Kidney tubule cell (primary cell): Measurements from ENCODE around the gene XPO4.
"Not testable (repeated sequence)": the region's sequence is repeated elsewhere in the genome, so short reads cannot be mapped to it uniquely, and the experiment has no call there.

ENCODE experiments used
- DNase-seq: peaks from one replicate; pipeline ENCODE4 v3.0.0-alpha.2; 2018; ENCODE audit warnings: low spot score

Gene XPO4

GRCh38 chr13:20780317-20780716 lies 122.2 kb downstream of the XPO4 start:
- no peak for DNase-seq

- no peak for DNase-seq
Observed at GRCh38 chr13:20779405-20779804, 123.1 kb downstream of the XPO4 start.

GRCh38 chr13:20778311-20778710 lies 124.2 kb downstream of the XPO4 start:
- no peak for DNase-seq

GRCh38 chr13:20776751-20777150 lies 125.8 kb downstream of the XPO4 start:
- no peak for DNase-seq

- DNase-seq, result no peak
Observed at GRCh38 chr13:20775961-20776360, 126.6 kb downstream of the XPO4 start.

GRCh38 chr13:20774746-20775145 lies 127.8 kb downstream of the XPO4 start:
- DNase-seq, result no peak

- DNase-seq, result peak; percentile 93
Observed at GRCh38 chr13:20773194-20774080, 129.1 kb downstream of the XPO4 start, which contains the start of gene EEF1AKMT1. Gene EEF1AKMT1, minus strand, starts transcription at chr13:20773961. Its CDS starts 16,363 bp downstream, at chr13:20757598.

- DNase-seq, result peak; percentile 8
Observed at GRCh38 chr13:20772401-20773131, 130.0 kb downstream of the XPO4 start.

GRCh38 chr13:20769834-20770233 lies 132.7 kb downstream of the XPO4 start:
- DNase-seq, result no peak

GRCh38 chr13:20769091-20769490 lies 133.5 kb downstream of the XPO4 start:
- DNase-seq, result no peak

- no peak for DNase-seq
Observed at GRCh38 chr13:20767309-20767943, 135.1 kb downstream of the XPO4 start.

- DNase-seq, result no peak
Observed at GRCh38 chr13:20760872-20761271, 141.7 kb downstream of the XPO4 start.

- no peak for DNase-seq
Observed at GRCh38 chr13:20754009-20754408, 148.5 kb downstream of the XPO4 start.

- DNase-seq, result no peak
Observed at GRCh38 chr13:20749377-20749776, 153.2 kb downstream of the XPO4 start.

- DNase-seq, result not testable (repeated sequence)
Observed at GRCh38 chr13:20743830-20744404, 158.6 kb downstream of the XPO4 start.

- no peak for DNase-seq
Observed at GRCh38 chr13:20740021-20740420, 162.5 kb downstream of the XPO4 start.

GRCh38 chr13:20738616-20739015 lies 163.9 kb downstream of the XPO4 start:
- DNase-seq, result no peak

- DNase-seq, result no peak
Observed at GRCh38 chr13:20729633-20730585, 172.6 kb downstream of the XPO4 start.

GRCh38 chr13:20728579-20729311 lies 173.8 kb downstream of the XPO4 start:
- DNase-seq, result no peak

- no peak for DNase-seq
Observed at GRCh38 chr13:20727856-20728255, 174.7 kb downstream of the XPO4 start.
